MCF 10A (cell line): ENCODE results near the gene CASKIN1. TPM values are rescaled to one million over a fixed set of nuclear protein-coding genes. Genes with fewer than 3 reads are reported as not detected.

Source experiments
- BruUV-seq: library from RNA; stranded (reverse); fragments of 400-500 nt; replicated peaks from 2 replicates; lab custom pipeline; 2021; lab: Mats Ljungman, UMichigan
- CTCF ChIA-PET: fragments of 300-600 bp; sonication (Branson Sonifier 250); formaldehyde crosslinking; extraction: SDS; loops from one replicate; lab custom pipeline; 2021; ENCODE audit warnings: antibody characterized with exemption, inconsistent platforms; lab: Yijun Ruan, JAX
- POLR2A ChIA-PET: fragments of 300-600, 350-650 bp; sonication (Branson Sonifier 250); formaldehyde crosslinking; extraction: SDS; loops from one replicate; lab custom pipeline; 2020; ENCODE audit warnings: antibody characterized with exemption, inconsistent platforms; lab: Yijun Ruan, JAX
- DNase-seq: peaks from one replicate; pipeline ENCODE4 v3.0.0-alpha.2; 2018; ENCODE audit not compliant: unreplicated experiment
- H3K27ac Mint-ChIP-seq: one replicate; pipeline ENCODE4 v1.8.0; 2022; ENCODE audit warnings: mild to moderate bottlenecking, low read depth, mixed read lengths; ENCODE audit not compliant: unreplicated experiment
- H3K27me3 Mint-ChIP-seq: one replicate; pipeline ENCODE4 v1.8.0; 2022; ENCODE audit warnings: mixed read lengths; ENCODE audit not compliant: insufficient read depth, unreplicated experiment
- H3K36me3 Mint-ChIP-seq: one replicate; pipeline ENCODE4 v1.8.0; 2022; ENCODE audit warnings: mild to moderate bottlenecking, moderate library complexity, mixed read lengths; ENCODE audit not compliant: insufficient read depth, unreplicated experiment
- H3K4me1 Mint-ChIP-seq: one replicate; pipeline ENCODE4 v1.8.0; 2022; ENCODE audit warnings: mixed read lengths; ENCODE audit not compliant: insufficient read depth, unreplicated experiment
- H3K4me3 Mint-ChIP-seq: one replicate; pipeline ENCODE4 v1.8.0; 2022; ENCODE audit warnings: mild to moderate bottlenecking, moderate library complexity, mixed read lengths; ENCODE audit not compliant: unreplicated experiment
- H3K9me3 Mint-ChIP-seq: one replicate; pipeline ENCODE4 v1.8.0; 2022; ENCODE audit warnings: mixed read lengths; ENCODE audit not compliant: unreplicated experiment
- intact Hi-C: fragments of 100-400 bp; cut with micrococcal nuclease; formaldehyde crosslinking; loops from 2 replicates; pipeline ENCODE4 v1.14.1; 2022
- total RNA-seq: library from RNA; stranded (reverse); gene quantifications from 2 replicates; pipeline ENCODE4 v1.2.3, GENCODE V29; 2022
- TF ChIP-seq, protein P1 (sequence below): fragments of 200-600 bp; IDR thresholded peaks from one replicate; pipeline ENCODE4 v1.8.0; 2022; ENCODE audit warnings: antibody characterized with exemption, mild to moderate bottlenecking; ENCODE audit not compliant: unreplicated experiment

Gene CASKIN1
- total RNA-seq, 1 experiment from 2014 or later, result 0.14 TPM

DNA sequence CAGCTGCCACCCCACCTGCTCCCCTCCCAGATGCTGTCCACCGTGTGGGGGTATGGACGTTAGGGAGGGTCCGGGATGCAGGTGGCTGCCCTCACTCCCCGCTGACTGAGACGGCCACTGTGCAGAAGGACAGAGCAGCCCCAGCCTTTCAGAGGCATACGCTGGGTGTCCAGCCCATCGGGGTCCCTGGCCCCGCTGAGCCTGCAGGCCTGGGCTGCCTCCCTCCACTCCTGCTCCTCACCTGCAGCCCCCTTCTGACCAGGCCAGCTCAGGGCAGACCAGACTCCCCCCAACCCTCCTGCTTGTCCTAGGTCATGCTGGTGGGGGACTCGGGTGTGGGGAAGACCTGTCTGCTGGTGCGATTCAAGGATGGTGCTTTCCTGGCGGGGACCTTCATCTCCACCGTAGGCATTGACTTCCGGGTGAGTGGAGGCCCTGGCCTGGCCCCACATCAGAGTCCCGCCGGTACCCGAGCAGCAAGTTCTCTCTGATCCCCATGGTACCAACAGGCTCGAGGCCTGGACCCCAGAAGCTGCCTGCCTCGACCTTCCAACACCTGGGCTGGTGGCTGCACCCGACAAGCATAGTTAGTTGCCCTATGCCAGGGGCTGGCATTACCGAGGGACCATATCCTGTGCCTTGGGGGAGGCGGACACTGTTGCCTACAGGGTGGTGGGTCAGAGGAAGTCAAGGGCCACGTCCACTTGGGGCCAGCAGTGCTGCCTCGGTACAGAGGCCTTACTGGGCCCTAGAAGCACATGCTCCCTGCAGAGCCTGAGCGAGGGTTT, 46.6 kb downstream of the CASKIN1 start:
- H3K4me1 Mint-ChIP-seq, result peaks cover 8% of the 10 kb centered on the region
- ChIA-PET CTCF (interaction anchor here (0.6 to 4.7 kb wide), 2 partner anchors 10 to 882 kb away, joined by 4 to 37 read pairs; no protein-coding TSS in a partner anchor), POLR2A (interaction anchor here (0.6 to 6.6 kb wide), 12 partner anchors 9 to 323 kb away, joined by 3 to 72 read pairs (median 9); partner anchors contain the start of genes ECI1, PKD1, RPS2 and ZNF598)
- no peak overlapping the region for H3K27ac Mint-ChIP-seq
- H3K4me3 Mint-ChIP-seq, result peak overlapping the region; percentile 59
- no TSS peak for BruUV-seq
- H3K36me3 Mint-ChIP-seq, result peaks cover 61% of the 10 kb centered on the region
- TF ChIP-seq, protein P1, sequence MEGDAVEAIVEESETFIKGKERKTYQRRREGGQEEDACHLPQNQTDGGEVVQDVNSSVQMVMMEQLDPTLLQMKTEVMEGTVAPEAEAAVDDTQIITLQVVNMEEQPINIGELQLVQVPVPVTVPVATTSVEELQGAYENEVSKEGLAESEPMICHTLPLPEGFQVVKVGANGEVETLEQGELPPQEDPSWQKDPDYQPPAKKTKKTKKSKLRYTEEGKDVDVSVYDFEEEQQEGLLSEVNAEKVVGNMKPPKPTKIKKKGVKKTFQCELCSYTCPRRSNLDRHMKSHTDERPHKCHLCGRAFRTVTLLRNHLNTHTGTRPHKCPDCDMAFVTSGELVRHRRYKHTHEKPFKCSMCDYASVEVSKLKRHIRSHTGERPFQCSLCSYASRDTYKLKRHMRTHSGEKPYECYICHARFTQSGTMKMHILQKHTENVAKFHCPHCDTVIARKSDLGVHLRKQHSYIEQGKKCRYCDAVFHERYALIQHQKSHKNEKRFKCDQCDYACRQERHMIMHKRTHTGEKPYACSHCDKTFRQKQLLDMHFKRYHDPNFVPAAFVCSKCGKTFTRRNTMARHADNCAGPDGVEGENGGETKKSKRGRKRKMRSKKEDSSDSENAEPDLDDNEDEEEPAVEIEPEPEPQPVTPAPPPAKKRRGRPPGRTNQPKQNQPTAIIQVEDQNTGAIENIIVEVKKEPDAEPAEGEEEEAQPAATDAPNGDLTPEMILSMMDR, result no peak
- peak; percentile 43 for DNase-seq
- intact Hi-C loops, result loop anchor here (5.0 kb wide), 1 partner anchor 62 kb away; the partner anchor contains the start of genes BRICD5 and PGP
- no peaks in the 10 kb centered on the region for H3K27me3 Mint-ChIP-seq
- H3K9me3 Mint-ChIP-seq, result no peaks in the 10 kb centered on the region

DNA sequence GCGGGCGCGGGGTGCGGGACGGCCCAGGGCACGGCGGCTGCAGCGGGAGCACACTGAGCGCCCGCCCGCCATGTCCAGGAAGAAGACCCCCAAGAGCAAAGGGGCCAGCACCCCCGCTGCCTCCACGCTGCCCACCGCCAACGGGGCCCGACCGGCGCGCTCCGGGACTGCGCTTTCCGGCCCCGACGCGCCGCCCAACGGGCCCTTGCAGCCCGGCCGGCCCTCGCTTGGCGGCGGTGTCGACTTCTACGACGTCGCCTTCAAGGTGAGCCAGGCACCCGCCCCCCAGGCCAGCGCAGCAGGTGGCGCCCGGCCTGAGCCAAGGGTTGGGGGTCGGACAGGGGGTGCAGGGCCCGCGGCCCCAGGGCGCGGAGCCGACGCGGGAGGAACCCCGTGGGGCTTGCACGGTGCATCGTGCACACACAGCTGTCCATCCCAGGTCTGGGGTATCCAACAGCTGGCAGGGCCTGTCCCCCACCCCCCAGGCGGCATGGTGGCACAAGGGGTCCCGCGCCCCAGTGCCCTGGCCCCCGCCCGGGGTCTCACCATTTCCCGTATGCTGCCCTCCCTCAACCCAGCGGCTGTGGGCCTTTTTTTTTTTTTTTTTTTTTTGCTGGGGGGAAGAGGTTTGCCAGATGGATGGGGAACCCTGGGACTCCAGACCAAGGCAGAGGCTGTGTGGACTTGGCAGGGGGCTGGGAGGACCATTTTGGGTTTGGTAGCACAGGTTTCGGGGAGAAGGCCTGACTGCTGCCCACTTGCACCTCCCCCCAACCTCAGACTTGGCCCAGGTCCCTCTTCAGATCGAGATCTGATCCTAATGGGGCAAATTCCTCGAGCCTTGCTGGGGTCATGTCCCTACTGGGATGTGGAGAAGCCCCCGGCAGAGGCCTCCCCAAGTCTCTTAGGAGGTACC, 47.4 kb downstream of the CASKIN1 start:
- TF ChIP-seq, protein P1, result no peak
- Mint-ChIP-seq H3K4me3 (peak overlapping the region; percentile 59), H3K27me3 (no peaks in the 10 kb centered on the region), H3K27ac (no peak overlapping the region), H3K9me3 (no peaks in the 10 kb centered on the region), H3K4me1 (peaks cover 8% of the 10 kb centered on the region), H3K36me3 (peaks cover 52% of the 10 kb centered on the region)
- intact Hi-C loops, result no loop called here
- ChIA-PET CTCF (interaction anchor here (1.3 kb wide), 1 partner anchor 145 kb away, joined by 3 read pairs; no protein-coding TSS in a partner anchor), POLR2A (interaction anchor here (1.0 to 3.5 kb wide), 2 partner anchors 8 to 13 kb away, joined by 3 to 11 read pairs; partner anchors contain the start of gene PKD1)
- peak; percentile 38 for DNase-seq
- BruUV-seq, result no TSS peak

DNA sequence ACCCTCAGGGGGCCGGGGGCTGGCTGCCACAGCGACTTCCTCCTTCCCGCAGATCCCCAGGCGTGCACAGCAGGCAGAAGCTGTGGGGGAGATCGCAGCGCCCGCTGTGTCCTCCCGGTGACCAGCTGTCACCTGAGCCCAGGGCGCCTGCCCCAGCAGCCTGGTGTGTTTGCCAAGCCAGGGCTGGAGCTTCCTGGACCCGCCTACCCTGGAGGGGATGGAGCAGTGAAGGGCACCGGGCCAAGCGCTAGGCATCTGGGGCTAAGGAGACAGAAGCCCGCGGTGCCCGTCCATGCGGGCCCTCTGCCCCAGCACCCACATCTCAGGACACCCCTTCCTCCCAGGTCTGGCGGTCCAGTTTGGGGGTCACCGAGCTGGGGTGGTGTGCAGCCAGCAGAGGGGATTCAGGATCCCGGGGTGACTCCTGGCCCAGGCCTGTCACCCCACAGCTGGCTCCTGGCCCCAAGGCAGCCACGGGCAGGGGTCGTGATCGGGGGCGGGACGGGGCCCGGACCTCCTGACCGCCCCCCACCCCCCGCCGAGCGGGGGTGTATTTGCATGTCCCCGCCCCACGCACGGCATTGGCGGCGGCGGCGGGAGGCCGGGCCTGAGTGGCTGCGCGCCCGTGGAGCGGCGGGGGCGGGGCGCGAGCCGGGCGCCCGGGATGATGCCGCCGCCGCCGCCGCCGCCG, 48.3 kb downstream of the CASKIN1 start, which contains the start of gene RAB26:
Gene RAB26, plus strand, starts transcription at position 645 of the 691 bp plus-strand sequence. CDS start 159 bp downstream, outside the sequence.
- Mint-ChIP-seq H3K27me3 (no peaks in the 10 kb centered on the region), H3K4me3 (peak within 1 kb of the TSS; percentile 59), H3K9me3 (no peaks in the 10 kb centered on the region), H3K27ac (no peak within 1 kb of the TSS), H3K4me1 (peaks cover 8% of the 10 kb centered on the region), H3K36me3 (peaks cover 44% of the 10 kb centered on the region)
- CTCF ChIA-PET, result interaction anchor here (0.5 to 1.5 kb wide), 3 partner anchors 27 to 177 kb away, joined by 3 to 6 read pairs (median 3); no protein-coding TSS in a partner anchor
- peak; percentile 91 for DNase-seq
- no TSS peak for BruUV-seq
- POLR2A ChIA-PET, result interaction anchor here (0.7 to 3.5 kb wide), 11 partner anchors 8 to 183 kb away, joined by 3 to 17 read pairs (median 5); partner anchors contain the start of genes E4F1, ECI1, NTHL1 and PGP
- TF ChIP-seq, protein P1, result no peak
- intact Hi-C loops, result no loop called here
